ENCODE measurements around the gene CCM2. TPM values are rescaled to one million over a fixed set of nuclear protein-coding genes. Genes with fewer than 3 reads are reported as not detected.

The CCM2 gene
- total RNA-seq, 1 donor from 2014 or later = 35.7 TPM

- H3K9me3 Mint-ChIP-seq = no peaks in the 10 kb centered on the region
- no peak for DNase-seq (ENCODE audit: low read depth, low spot score)
- no peak overlapping the region for H3K4me3 Mint-ChIP-seq
- no peaks in the 10 kb centered on the region for H3K36me3 Mint-ChIP-seq (ENCODE audit: low read depth)
- H3K27me3 Mint-ChIP-seq (ENCODE audit: low read depth) = no peaks in the 10 kb centered on the region
- H3K27ac Mint-ChIP-seq (ENCODE audit: unreplicated experiment) = no peak overlapping the region
- no peak for TF ChIP-seq CTCF (conservative IDR thresholded peaks at IDR 0.05)
- H3K4me1 Mint-ChIP-seq = peaks cover 4% of the 10 kb centered on the region
Observed at GRCh38 chr7:44974549-44974948, 25.5 kb upstream of the CCM2 start.

- Mint-ChIP-seq H3K4me1 (peaks cover 9% of the 10 kb centered on the region), H3K27ac (ENCODE audit: unreplicated experiment) (no peak overlapping the region), H3K4me3 (no peak overlapping the region), H3K36me3 (ENCODE audit: low read depth) (no peaks in the 10 kb centered on the region), H3K9me3 (no peaks in the 10 kb centered on the region), H3K27me3 (ENCODE audit: low read depth) (no peaks in the 10 kb centered on the region)
- no peak for DNase-seq (ENCODE audit: low read depth, low spot score)
- TF ChIP-seq CTCF (conservative IDR thresholded peaks at IDR 0.05) = no peak
Observed at GRCh38 chr7:44975331-44976039, 24.5 kb upstream of the CCM2 start.

GRCh38 chr7:44976040-44976745, 23.8 kb upstream of the CCM2 start:
- Mint-ChIP-seq H3K4me3 (no peak overlapping the region), H3K9me3 (no peaks in the 10 kb centered on the region), H3K4me1 (peaks cover 14% of the 10 kb centered on the region), H3K27ac (ENCODE audit: unreplicated experiment) (no peak overlapping the region), H3K36me3 (ENCODE audit: low read depth) (no peaks in the 10 kb centered on the region), H3K27me3 (ENCODE audit: low read depth) (no peaks in the 10 kb centered on the region)
- no peak for DNase-seq (ENCODE audit: low read depth, low spot score)
- no peak for TF ChIP-seq CTCF (conservative IDR thresholded peaks at IDR 0.05)

- H3K4me1 Mint-ChIP-seq = peaks cover 14% of the 10 kb centered on the region
- no peak for DNase-seq (ENCODE audit: low read depth, low spot score)
Observed at GRCh38 chr7:44976746-44977196, 23.2 kb upstream of the CCM2 start.

More at GRCh38 chr7:44976746-44977196, 23.2 kb upstream of the CCM2 start:
- H3K36me3 Mint-ChIP-seq (ENCODE audit: low read depth) = no peaks in the 10 kb centered on the region
- no peak overlapping the region for H3K27ac Mint-ChIP-seq (ENCODE audit: unreplicated experiment)
- no peaks in the 10 kb centered on the region for H3K27me3 Mint-ChIP-seq (ENCODE audit: low read depth)
- no peaks in the 10 kb centered on the region for H3K9me3 Mint-ChIP-seq
- no peak overlapping the region for H3K4me3 Mint-ChIP-seq
- TF ChIP-seq CTCF (conservative IDR thresholded peaks at IDR 0.05) = no peak

Data from neural crest cell (in vitro differentiated cells).